Measurements from ENCODE around the gene HIVEP1. TPM values are rescaled to one million over a fixed set of nuclear protein-coding genes. Genes with fewer than 3 reads are reported as not detected.

HIVEP1 gene
- total RNA-seq, 2 experiments from 2014 or later = 22.1 to 22.6 TPM

DNA sequence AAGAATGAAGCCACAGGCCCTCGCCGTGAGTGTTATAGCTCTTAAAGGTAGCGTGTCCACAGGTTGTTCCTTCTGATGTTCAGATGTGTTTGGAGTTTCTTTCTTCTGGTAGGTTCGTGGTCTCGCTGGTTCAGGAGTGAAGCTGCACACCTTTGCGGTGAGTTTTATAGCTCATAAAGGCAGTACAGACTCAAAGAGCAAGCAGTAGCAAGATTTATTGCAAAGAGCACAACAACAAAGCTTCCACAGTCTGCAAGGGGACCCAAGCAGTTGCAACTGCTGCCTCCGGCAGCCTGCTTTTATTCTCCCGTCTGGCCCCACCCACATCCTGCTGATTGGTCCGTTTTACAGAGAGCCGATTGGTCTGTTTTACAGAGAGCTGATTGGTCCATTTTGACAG is 5.2 kb downstream of the HIVEP1 start:
- no peak for DNase-seq (ENCODE audit: low spot score)
- H2AFZ ChIP-seq (ENCODE audit: low read length) = no peak overlapping the region
- H3K36me3 ChIP-seq (ENCODE audit: insufficient read depth, low read length) = peaks cover 72% of the 10 kb centered on the region
- peaks cover 38% of the 10 kb centered on the region for H3K79me2 ChIP-seq (ENCODE audit: insufficient read depth, low read depth, low read length)
- TF ChIP-seq, protein P1, sequence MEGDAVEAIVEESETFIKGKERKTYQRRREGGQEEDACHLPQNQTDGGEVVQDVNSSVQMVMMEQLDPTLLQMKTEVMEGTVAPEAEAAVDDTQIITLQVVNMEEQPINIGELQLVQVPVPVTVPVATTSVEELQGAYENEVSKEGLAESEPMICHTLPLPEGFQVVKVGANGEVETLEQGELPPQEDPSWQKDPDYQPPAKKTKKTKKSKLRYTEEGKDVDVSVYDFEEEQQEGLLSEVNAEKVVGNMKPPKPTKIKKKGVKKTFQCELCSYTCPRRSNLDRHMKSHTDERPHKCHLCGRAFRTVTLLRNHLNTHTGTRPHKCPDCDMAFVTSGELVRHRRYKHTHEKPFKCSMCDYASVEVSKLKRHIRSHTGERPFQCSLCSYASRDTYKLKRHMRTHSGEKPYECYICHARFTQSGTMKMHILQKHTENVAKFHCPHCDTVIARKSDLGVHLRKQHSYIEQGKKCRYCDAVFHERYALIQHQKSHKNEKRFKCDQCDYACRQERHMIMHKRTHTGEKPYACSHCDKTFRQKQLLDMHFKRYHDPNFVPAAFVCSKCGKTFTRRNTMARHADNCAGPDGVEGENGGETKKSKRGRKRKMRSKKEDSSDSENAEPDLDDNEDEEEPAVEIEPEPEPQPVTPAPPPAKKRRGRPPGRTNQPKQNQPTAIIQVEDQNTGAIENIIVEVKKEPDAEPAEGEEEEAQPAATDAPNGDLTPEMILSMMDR (conservative IDR thresholded peaks at IDR 0.05; ENCODE audit: low read length) = no peak
- no peak for TF ChIP-seq EZH2phosphoT487 (IDR thresholded peaks at IDR 0.05; ENCODE audit: borderline replicate concordance, low read depth, low read length)
- POLR2A ChIA-PET = no interaction called here
- intact Hi-C loops (cut with micrococcal nuclease; ENCODE audit: unreplicated experiment) = no loop called here
- H3K27ac ChIP-seq (ENCODE audit: low read depth, low read length, poor library complexity, severe bottlenecking) = no peak overlapping the region
- peaks cover 12% of the 10 kb centered on the region for H3K4me1 ChIP-seq (ENCODE audit: insufficient read depth, low read length, poor library complexity, severe bottlenecking)
- H3K9me2 ChIP-seq (ENCODE audit: insufficient read depth, low read length) = no peaks in the 10 kb centered on the region
- H3K9me3 ChIP-seq (ENCODE audit: low read length) = peaks cover 8% of the 10 kb centered on the region; the same call in 1 of the 2 replicates
- BruUV-seq (replicated peaks) = no TSS peak
- no peak overlapping the region for H3K4me3 ChIP-seq (ENCODE audit: low read depth, low read length, poor library complexity, severe bottlenecking)
- H3K4me2 ChIP-seq (ENCODE audit: low read length) = no peak overlapping the region
- H4K20me1 ChIP-seq (ENCODE audit: insufficient read depth, low read length) = peaks cover 12% of the 10 kb centered on the region
- CTCF ChIA-PET (ENCODE audit: unreplicated experiment) = no interaction called here

DNA sequence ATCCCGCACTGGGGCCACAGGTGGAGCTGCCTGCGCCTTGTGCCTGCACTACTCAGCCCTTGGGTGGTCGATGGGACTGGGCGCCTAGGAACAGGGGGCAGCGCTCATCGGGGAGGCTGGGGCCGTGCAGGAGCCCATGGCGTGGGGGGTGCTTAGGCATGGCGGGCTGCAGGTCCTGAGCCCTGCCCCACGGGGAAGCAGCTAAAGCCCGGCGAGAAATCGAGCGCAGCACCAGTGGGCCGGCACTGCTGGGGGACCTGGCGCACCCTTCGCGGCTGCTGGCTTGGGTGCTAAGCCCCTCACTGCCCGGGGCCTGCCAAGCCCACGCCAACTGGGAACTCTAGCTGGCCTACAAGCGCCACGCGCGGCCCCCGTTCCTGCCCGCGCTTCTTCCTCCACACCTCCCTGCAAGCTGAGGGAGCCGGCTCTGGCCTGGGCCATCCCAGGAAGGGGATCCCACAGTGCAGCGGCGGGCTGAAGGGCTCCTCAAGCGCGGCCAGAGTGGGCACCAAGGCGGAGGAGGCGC is 5.8 kb downstream of the HIVEP1 start:
- intact Hi-C loops (cut with micrococcal nuclease; ENCODE audit: unreplicated experiment) = no loop called here
- ChIA-PET CTCF (ENCODE audit: unreplicated experiment) (no interaction called here), POLR2A (no interaction called here)
- Histone ChIP-seq H3K9me2 (ENCODE audit: insufficient read depth, low read length) (no peaks in the 10 kb centered on the region), H4K20me1 (ENCODE audit: insufficient read depth, low read length) (peaks cover 12% of the 10 kb centered on the region), H3K4me2 (ENCODE audit: low read length) (no peak overlapping the region), H2AFZ (ENCODE audit: low read length) (no peak overlapping the region), H3K27ac (ENCODE audit: low read depth, low read length, poor library complexity, severe bottlenecking) (no peak overlapping the region), H3K4me1 (ENCODE audit: insufficient read depth, low read length, poor library complexity, severe bottlenecking) (peaks cover 12% of the 10 kb centered on the region), H3K9me3 (ENCODE audit: low read length) (peaks cover 8% of the 10 kb centered on the region; the same call in 1 of the 2 replicates), H3K36me3 (ENCODE audit: insufficient read depth, low read length) (peaks cover 79% of the 10 kb centered on the region), H3K79me2 (ENCODE audit: insufficient read depth, low read depth, low read length) (peaks cover 41% of the 10 kb centered on the region), H3K4me3 (ENCODE audit: low read depth, low read length, poor library complexity, severe bottlenecking) (no peak overlapping the region)
- TF ChIP-seq, protein P1 (conservative IDR thresholded peaks at IDR 0.05; ENCODE audit: low read length) = no peak
- no peak for TF ChIP-seq EZH2phosphoT487 (IDR thresholded peaks at IDR 0.05; ENCODE audit: borderline replicate concordance, low read depth, low read length)
- BruUV-seq (replicated peaks) = no TSS peak
- no peak for DNase-seq (ENCODE audit: low spot score)

DNA sequence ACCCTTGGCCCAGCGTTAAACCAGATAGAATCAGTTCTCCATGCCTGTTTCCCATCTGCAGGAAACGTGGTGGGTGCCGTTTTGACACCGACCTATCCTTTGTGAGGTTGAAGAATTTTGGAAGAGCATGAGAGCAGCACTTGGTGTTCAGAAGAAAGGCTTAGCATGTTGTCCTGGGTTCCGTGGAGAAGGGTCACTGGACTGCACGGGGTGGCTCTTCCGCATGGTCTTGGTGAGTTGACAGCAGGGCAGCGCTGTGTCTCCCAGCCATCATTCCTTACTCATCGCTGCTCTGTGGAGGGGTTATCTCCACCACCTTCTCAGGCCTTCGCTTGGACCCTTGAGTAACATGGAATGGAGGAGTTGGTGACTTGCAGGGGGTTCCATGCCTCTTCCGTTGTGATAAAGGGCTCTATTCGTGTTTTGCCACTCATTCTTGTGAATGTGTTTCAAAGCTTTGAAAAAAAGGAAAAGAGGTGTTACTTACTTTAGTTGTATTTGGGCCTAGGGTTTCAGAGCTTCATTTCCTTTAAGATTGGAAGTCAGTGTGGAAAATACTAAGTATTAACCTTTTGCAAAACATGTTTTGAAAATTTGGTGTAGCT is 8.2 kb downstream of the HIVEP1 start:
- TF ChIP-seq, protein P1 (conservative IDR thresholded peaks at IDR 0.05; ENCODE audit: low read length) = no peak
- TF ChIP-seq EZH2phosphoT487 (IDR thresholded peaks at IDR 0.05; ENCODE audit: borderline replicate concordance, low read depth, low read length) = no peak
- peaks cover 35% of the 10 kb centered on the region; the same call in 1 of the 2 replicates for H3K79me2 ChIP-seq (ENCODE audit: insufficient read depth, low read depth, low read length)
- POLR2A ChIA-PET = interaction anchor here (0.6 to 0.8 kb wide), 3 partner anchors 22 to 1044 kb away, joined by 3 to 4 read pairs (median 3); no protein-coding TSS in a partner anchor
- H4K20me1 ChIP-seq (ENCODE audit: insufficient read depth, low read length) = no peaks in the 10 kb centered on the region
- no TSS peak for BruUV-seq (replicated peaks)
- CTCF ChIA-PET (ENCODE audit: unreplicated experiment) = no interaction called here
- no peak overlapping the region for H3K4me3 ChIP-seq (ENCODE audit: low read depth, low read length, poor library complexity, severe bottlenecking)
- no peak overlapping the region for H3K4me2 ChIP-seq (ENCODE audit: low read length)
- no peaks in the 10 kb centered on the region for H3K9me3 ChIP-seq (ENCODE audit: low read length)
- DNase-seq (ENCODE audit: low spot score) = no peak
- H3K27ac ChIP-seq (ENCODE audit: low read depth, low read length, poor library complexity, severe bottlenecking) = no peak overlapping the region
- no peak overlapping the region for H2AFZ ChIP-seq (ENCODE audit: low read length)
- no peaks in the 10 kb centered on the region for H3K4me1 ChIP-seq (ENCODE audit: insufficient read depth, low read length, poor library complexity, severe bottlenecking)
- intact Hi-C loops (cut with micrococcal nuclease; ENCODE audit: unreplicated experiment) = no loop called here
- peaks cover 84% of the 10 kb centered on the region for H3K36me3 ChIP-seq (ENCODE audit: insufficient read depth, low read length)
- no peaks in the 10 kb centered on the region for H3K9me2 ChIP-seq (ENCODE audit: insufficient read depth, low read length)
